GM12891 (cell line): ENCODE results near the gene TM4SF4.

ENCODE experiments used
- POLR2A ChIP-seq: IDR thresholded peaks from 2 replicates; pipeline ENCODE4 v1.6.1; 2011; ENCODE audit warnings: low read depth, low read length, control low read depth
- POLR2AphosphoS5 ChIP-seq: IDR thresholded peaks from 2 replicates; pipeline ENCODE4 v1.6.1; 2011; ENCODE audit warnings: low read depth, low read length, control low read depth
- SPI1 ChIP-seq: IDR thresholded peaks from 2 replicates; pipeline ENCODE4 v1.6.1; 2011; ENCODE audit warnings: low read depth, low read length, control low read depth

DNA sequence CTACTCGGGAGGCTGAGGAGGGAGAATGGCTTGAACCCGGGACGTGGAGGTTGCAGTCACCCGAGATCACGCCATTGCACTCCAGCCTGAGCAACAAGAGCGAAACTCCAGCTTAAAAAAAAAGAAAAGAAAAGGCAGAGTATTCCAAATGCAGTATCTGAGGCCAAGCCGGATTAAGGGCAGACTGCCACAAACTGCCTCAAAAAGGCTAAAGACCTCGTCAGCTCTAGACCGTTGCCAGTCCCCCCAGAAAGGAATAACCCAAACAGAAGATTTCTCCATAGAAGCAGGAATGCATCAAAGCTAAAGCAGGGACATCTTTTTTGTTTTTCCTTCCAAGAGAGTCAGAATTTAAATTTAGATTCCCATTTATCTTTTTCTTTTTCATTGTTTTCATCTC is 72.9 kb downstream of the TM4SF4 start:
- TF ChIP-seq POLR2A, result no peak
- no peak for TF ChIP-seq POLR2AphosphoS5
- TF ChIP-seq SPI1, result no peak
